Neutrophil (primary cell): ENCODE measurements around the gene PRODH.

Source experiments
- H3K27ac ChIP-seq: fragments of 200-600 bp; sonication (generic); 2 replicates; pipeline ENCODE4 v1.5.1; 2016; ENCODE audit warnings: mild to moderate bottlenecking, moderate library complexity
- H3K27me3 ChIP-seq: fragments of 200-600 bp; sonication (generic); 2 replicates; pipeline ENCODE4 v1.6.0; 2016; ENCODE audit warnings: mild to moderate bottlenecking
- H3K36me3 ChIP-seq: fragments of 200-600 bp; sonication (generic); 2 replicates; pipeline ENCODE4 v1.5.1; 2017
- H3K4me1 ChIP-seq, 2 experiments: fragments of 200-600 bp in 1 of 2; sonication (generic) in 1 of 2; 1 replicate in 1 of 2; 2 replicates in 1 of 2; pipeline versions ENCODE4 v1.5.1 to v1.6.1; 2013 to 2016; ENCODE audit warnings: low read depth in 1 of 2, low read length in 1 of 2, mild to moderate bottlenecking in 1 of 2, moderate library complexity in 1 of 2; ENCODE audit not compliant: control insufficient read depth in 1 of 2, insufficient read depth in 1 of 2
- H3K4me3 ChIP-seq, 2 experiments: fragments of 200-600 bp in 1 of 2; sonication (generic) in 1 of 2; 1 replicate in 1 of 2; 2 replicates in 1 of 2; pipeline ENCODE4 v1.5.1; 2013 to 2016; ENCODE audit warnings: low read depth in 1 of 2, low read length in 1 of 2, mild to moderate bottlenecking in 1 of 2, moderate library complexity in 1 of 2
- H3K9me3 ChIP-seq: fragments of 200-600 bp; sonication (generic); 2 replicates; pipeline ENCODE4 v1.5.1; 2016
- TF ChIP-seq, protein P1 (sequence below): fragments of 200-600 bp; sonication (generic); IDR thresholded peaks from 2 replicates; pipeline ENCODE4 v1.5.1; 2016; ENCODE audit warnings: antibody characterized with exemption

Gene PRODH

DNA sequence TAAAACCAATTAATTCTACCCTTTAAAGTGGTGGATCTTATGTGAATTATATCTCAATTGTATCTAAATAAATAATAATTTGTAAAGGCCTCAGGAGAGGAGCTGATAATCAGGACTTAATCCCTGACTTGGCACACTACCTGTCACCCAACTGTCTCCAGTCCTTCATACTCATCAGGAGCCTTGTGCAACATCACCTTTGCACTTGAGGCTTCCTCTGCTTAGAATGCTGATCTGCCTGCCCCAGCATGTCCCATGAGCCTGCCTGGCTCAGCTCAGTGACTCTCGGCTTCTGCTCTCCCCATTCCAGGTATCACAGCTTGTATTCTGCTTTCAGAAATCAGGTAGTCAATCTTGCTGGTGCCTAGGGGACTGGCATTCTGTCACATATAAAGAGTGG is 43.9 kb upstream of the PRODH start:
- H3K4me1 ChIP-seq: no peaks in the 10 kb centered on the region
- TF ChIP-seq, protein P1, sequence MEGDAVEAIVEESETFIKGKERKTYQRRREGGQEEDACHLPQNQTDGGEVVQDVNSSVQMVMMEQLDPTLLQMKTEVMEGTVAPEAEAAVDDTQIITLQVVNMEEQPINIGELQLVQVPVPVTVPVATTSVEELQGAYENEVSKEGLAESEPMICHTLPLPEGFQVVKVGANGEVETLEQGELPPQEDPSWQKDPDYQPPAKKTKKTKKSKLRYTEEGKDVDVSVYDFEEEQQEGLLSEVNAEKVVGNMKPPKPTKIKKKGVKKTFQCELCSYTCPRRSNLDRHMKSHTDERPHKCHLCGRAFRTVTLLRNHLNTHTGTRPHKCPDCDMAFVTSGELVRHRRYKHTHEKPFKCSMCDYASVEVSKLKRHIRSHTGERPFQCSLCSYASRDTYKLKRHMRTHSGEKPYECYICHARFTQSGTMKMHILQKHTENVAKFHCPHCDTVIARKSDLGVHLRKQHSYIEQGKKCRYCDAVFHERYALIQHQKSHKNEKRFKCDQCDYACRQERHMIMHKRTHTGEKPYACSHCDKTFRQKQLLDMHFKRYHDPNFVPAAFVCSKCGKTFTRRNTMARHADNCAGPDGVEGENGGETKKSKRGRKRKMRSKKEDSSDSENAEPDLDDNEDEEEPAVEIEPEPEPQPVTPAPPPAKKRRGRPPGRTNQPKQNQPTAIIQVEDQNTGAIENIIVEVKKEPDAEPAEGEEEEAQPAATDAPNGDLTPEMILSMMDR: no peak
- H3K27ac ChIP-seq: no peak overlapping the region
- no peaks in the 10 kb centered on the region for H3K9me3 ChIP-seq
- no peaks in the 10 kb centered on the region for H3K36me3 ChIP-seq
- H3K4me3 ChIP-seq: no peak overlapping the region
- H3K27me3 ChIP-seq: peaks cover 14% of the 10 kb centered on the region

DNA sequence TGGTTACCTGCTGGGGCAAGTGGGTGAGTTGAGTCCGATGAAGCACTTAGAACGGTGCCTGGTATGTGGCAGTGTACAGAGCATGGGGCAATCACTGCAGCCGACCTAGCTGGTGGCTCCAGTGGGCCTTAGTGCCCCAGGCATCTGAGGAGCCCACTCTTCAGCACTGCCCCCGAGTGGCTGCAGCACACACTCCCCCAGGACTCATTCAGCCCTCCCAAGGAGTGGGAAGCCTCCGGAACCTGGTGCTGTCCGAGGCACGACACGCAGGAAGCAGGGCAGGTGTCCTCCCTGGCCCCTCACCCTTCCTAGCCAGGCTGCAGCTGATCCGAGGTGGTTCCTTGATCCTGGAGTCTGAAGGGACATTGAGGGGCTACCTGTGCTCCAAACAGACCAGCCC is 42.4 kb upstream of the PRODH start:
- Histone ChIP-seq H3K27ac (no peak overlapping the region), H3K9me3 (no peaks in the 10 kb centered on the region), H3K4me3 (no peak overlapping the region), H3K4me1 (no peaks in the 10 kb centered on the region), H3K36me3 (no peaks in the 10 kb centered on the region), H3K27me3 (peaks cover 26% of the 10 kb centered on the region)
- TF ChIP-seq, protein P1: no peak

DNA sequence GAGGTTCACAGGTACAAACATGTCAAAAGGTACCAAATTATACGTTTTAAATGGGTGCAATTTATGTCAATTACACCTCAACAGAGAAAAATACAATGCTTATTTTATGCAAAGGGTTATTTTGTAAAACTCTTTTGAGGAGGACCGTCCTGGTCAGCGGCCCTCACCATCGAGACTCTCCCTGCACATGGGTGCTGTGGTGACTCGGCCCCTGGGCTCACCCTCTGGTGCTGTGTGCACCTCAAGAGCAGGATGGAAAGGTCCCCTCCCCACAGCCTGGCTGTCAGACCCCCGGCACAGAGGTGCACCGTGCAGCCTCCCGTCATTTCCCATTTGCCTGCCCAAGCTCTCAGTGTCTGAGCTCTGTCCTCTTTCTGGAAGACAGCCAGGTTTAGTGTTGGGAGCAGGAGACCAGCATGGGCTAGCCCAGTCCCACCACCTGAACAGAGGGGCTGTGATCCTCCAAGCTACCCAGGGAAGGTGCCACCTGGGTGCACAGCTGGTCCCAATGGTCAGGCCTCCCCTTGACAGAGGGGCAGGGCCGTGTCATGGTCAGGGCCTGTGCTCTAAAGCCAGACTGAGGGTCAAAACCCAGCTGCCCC is 41.8 kb upstream of the PRODH start:
- no peaks in the 10 kb centered on the region for H3K4me1 ChIP-seq
- no peak overlapping the region for H3K4me3 ChIP-seq
- H3K27me3 ChIP-seq: peaks cover 32% of the 10 kb centered on the region
- H3K36me3 ChIP-seq: no peaks in the 10 kb centered on the region
- H3K27ac ChIP-seq: no peak overlapping the region
- TF ChIP-seq, protein P1: no peak
- no peaks in the 10 kb centered on the region for H3K9me3 ChIP-seq

DNA sequence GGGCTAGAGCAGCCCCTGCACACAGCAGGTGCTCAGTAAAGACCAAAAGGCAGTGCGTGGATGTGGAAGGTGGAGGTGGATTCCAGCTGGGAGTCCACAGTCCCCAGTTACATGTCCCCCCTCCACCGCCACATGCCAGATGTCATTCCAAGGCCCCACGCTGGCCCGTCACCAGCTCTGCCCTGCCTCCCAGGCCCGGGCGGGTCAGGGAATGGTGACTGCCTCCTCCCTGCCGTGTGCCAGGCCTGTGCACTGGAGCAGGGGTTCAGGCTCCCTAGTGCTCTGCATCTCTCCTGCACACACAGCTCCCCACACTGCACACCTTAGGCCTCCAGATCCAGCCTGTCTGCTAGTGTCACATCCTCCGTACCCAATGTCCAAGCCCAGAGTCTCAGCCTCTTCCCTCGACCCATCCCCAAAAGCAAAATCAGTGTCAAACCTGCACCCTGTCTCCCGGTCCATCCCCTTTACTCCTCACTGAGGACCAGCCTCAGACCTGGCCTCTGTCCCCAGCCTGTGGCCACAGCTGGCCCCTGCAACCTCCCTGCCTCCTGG is 40.2 kb upstream of the PRODH start:
- TF ChIP-seq, protein P1: no peak
- Histone ChIP-seq H3K4me3 (no peak overlapping the region), H3K9me3 (no peaks in the 10 kb centered on the region), H3K4me1 (no peaks in the 10 kb centered on the region), H3K27ac (no peak overlapping the region), H3K36me3 (no peaks in the 10 kb centered on the region), H3K27me3 (peaks cover 48% of the 10 kb centered on the region)

DNA sequence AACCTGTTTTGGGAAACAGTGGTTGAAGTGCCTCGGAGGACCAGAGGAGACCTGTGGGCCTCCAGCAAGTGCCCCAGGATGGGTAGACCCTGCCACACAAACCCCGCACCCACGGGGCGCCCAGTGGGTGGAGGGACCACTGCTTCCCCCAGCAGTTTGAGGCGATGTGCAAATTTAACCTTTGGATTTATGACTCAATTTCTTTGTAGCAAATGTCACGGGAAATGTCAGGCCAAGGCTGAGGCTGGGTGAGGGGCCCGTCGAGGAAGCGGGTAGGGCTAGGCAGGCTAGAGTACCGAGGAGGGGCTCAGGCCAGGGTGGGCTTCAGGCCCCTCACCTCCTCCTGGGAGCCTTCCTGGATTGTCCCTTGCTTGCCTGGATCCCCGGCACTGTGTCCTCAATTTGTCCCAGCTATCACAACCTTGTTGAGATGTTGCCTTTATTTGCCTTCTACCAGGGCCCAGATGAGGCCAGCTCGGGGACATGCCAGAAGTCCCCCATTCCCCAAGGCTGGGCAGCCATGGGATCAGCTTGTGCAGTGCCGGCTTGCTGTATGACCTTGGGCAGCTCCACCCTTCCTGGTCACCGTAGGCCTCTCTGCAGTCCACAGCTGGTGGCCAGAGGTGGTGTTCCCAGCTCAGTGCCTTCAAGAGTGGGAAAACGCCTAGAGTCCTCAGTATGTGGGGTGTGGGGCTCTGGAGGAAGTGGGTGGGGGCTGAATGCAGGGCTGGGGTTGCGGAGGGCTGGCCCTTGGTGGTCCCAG is 39.5 kb upstream of the PRODH start:
- Histone ChIP-seq H3K36me3 (no peaks in the 10 kb centered on the region), H3K4me1 (peaks cover under 1 to 4% of the 10 kb centered on the region in 2 experiments), H3K27ac (no peak overlapping the region), H3K9me3 (no peaks in the 10 kb centered on the region), H3K4me3 (no peak overlapping the region), H3K27me3 (peaks cover 55% of the 10 kb centered on the region)
- TF ChIP-seq, protein P1: no peak
